Heart left ventricle (tissue), 16 donors: Measurements from ENCODE around the gene NBPF1. TPM values are rescaled to one million over a fixed set of nuclear protein-coding genes. Genes with fewer than 3 reads are reported as not detected.
"Not testable (repeated sequence)": the region's sequence is repeated elsewhere in the genome, so short reads cannot be mapped to it uniquely, and the experiment has no call there.

Experiments
- ATAC-seq, 4 donors: fragments of 200-7000 bp; cut with Tn5 transposase; one replicate each; pipeline ENCODE4 v1.9.1; 2020 to 2022; ENCODE audit warnings: moderate library complexity in 4 of 4, mild to moderate bottlenecking in 3 of 4, moderate number of reproducible peaks in 1 of 4
- DNase-seq, 5 donors: peaks; one replicate each; pipeline ENCODE4 v3.0.0-alpha.2; 2020
- H3K27ac ChIP-seq, 12 donors: fragments of 200-600 bp; sonication (generic) in 4 of 12; one replicate each; pipeline versions ENCODE4 v1.5.0 to v1.8.0; 2016 to 2022; ENCODE audit warnings: mild to moderate bottlenecking in 2 of 12
- H3K27me3 ChIP-seq, 9 donors: fragments of 200-600 bp; sonication (generic) in 2 of 9; one replicate each; pipeline versions ENCODE4 v1.5.1 to v1.8.0; 2016 to 2022; ENCODE audit warnings: mild to moderate bottlenecking in 3 of 9
- H3K36me3 ChIP-seq, 9 donors: fragments of 200-600 bp; sonication (generic) in 2 of 9; one replicate each; pipeline versions ENCODE4 v1.5.0 to v1.8.0; 2018 to 2022; ENCODE audit warnings: mild to moderate bottlenecking in 2 of 9
- H3K4me1 ChIP-seq, 12 donors: fragments of 200-600 bp; sonication (generic) in 4 of 12; one replicate each; pipeline versions ENCODE4 v1.5.0 to v1.8.0; 2016 to 2022; ENCODE audit warnings: mild to moderate bottlenecking in 3 of 12
- H3K4me3 ChIP-seq, 12 donors: fragments of 200-600 bp; sonication (generic) in 4 of 12; one replicate each; pipeline versions ENCODE4 v1.5.0 to v1.8.0; 2017 to 2022; ENCODE audit warnings: mild to moderate bottlenecking in 9 of 12, moderate library complexity in 4 of 12
- H3K9me3 ChIP-seq, 12 donors: fragments of 200-600 bp; sonication (generic) in 4 of 12; one replicate each; pipeline versions ENCODE4 v1.5.0 to v1.8.0; 2016 to 2022; ENCODE audit warnings: mild to moderate bottlenecking in 1 of 12
- POLR2A ChIP-seq, 2 donors: fragments of 450-650 bp; IDR thresholded peaks; one replicate each; pipeline ENCODE4 v1.6.1; 2017; ENCODE audit warnings: antibody characterized with exemption in 2 of 2, mild to moderate bottlenecking in 2 of 2, moderate library complexity in 2 of 2
- WGBS, 4 donors: extraction: QIAGEN DNeasy Blood & Tissue Kit in 2 of 4; methylation state at CpG; one replicate each; pipeline versions ENCODE4 v1.1.5 to v1.1.7; 2013 to 2018; 5-methylcytosine and 5-hydroxymethylcytosine counted together
- intact Hi-C, 10 donors: fragments of 100-400 bp; cut with DNase I; formaldehyde crosslinking; loops; one replicate each; pipeline versions ENCODE4 v1.11.1 to v1.14.2; 2022
- polyA plus RNA-seq, 2 donors: library from polyadenylated mRNA; stranded (reverse); fragments of 200-250 nt; gene quantifications; one replicate each; pipeline ENCODE4 v1.2.3, GENCODE V29; 2013
- total RNA-seq, 9 donors: library from RNA; depleted of rRNA in 2 of 9; stranded (reverse); fragments of >200 nt in 2 of 9; fragmentation: NEBNext Ultra II Directional in 3 of 9; extraction: Animal tissue kit (Norgen Biotek cat#: 25700) in 3 of 9; gene quantifications; one replicate each; pipeline versions ENCODE4 v1.1.0 to v1.2.4, GENCODE V29; 2016 to 2023
- TF ChIP-seq, protein P1 (sequence below), 12 donors: fragments of 200-600 bp; sonication (generic) in 4 of 12; IDR thresholded peaks; one replicate each; pipeline versions ENCODE4 v1.5.0 to v1.8.0; 2018 to 2022; ENCODE audit warnings: antibody characterized with exemption in 12 of 12, mild to moderate bottlenecking in 5 of 12
- donor health status: ischemic (EF 13 %, LVEDD 7.1; RV severe dilation, severe dysfunction).
- donor health status: healthy with polysubstance abuse.
- donor health status: DM: no; HTN: yes; CAD: no.
- donor health status: DM: no; HTN: no; CAD: no.
- donor health status: ischemic (EF 25% LVEDD 6.9; RV normal size, moderate dysfunction).
- donor health status: ischemic (EF 25% LVEDD 5.7; RV mildly dilated, moderate dysfunction).
- donor health status: healthy.
- donor health status: DM: yes; HTN: yes; CAD: no.
- donor health status: ischemic (EF 35%, LVEDD 5.7; RV mildly dilated, moderate dysfunction).
- donor health status: nonischemic (EF 11% LVEDD 7.7; RV severe dilation, severe dysfunction).
- donor health status: DM: yes; HTN: yes; CAD: no.
- donor health status: PGD.
- donor health status: ischemic (EF 29% LVEDD 5.4; RV normal size, mild dysfunction).
- donor health status: nonischemic (EF 23%, LVEDD 6.1; RV moderate dilation, normal function).

Gene NBPF1
- total and polyA plus RNA-seq, 11 donors, result 4.4 to 18.2 (median 12.0) TPM

DNA sequence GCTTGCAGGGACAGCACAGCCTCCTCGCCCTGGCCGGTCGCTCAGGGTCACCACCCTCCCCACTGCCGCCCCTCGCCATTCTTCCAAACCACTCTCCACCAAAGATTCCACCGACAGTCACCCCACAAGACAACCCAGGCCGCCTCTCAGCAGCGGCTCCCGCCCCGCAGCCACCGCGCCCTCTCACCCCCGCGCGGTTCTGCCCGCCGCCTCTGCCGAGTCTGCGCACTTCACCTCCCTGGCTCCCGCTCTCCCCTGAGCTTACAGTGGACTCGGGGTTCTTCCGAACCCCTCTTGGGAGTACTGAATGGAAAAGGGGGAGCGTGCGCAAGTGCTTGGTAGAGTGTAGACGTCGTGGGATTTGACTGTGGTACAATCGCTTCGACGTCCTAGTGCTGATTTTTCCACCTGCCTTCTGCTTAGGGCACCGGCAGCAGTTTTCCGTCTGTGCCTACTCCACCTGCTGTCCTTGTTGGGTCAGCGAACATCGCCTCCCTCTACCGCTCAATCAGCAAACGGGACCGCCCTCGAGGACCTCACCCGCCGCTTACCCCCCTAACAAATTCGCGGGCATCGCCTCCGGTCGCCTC lies 79.0 kb downstream of the NBPF1 start:
- H3K27ac ChIP-seq, H3K36me3 ChIP-seq, H3K9me3 ChIP-seq, intact Hi-C loops, H3K4me1 ChIP-seq, DNase-seq: not testable (repeated sequence)
- WGBS, 4 donors, result 5 to 8% (median 7%) methylated on average over 31 to 44 of the region's 44 CpGs
- peak in 1 of 4 donors; percentile 38 for ATAC-seq
- Histone ChIP-seq H3K4me3 (peak overlapping the region in 5 of 12 donors; percentile 11 to 29 (median 23)), H3K27me3 (peaks cover 0 to 49% (median 17%) of the 10 kb centered on the region in 9 donors)

DNA sequence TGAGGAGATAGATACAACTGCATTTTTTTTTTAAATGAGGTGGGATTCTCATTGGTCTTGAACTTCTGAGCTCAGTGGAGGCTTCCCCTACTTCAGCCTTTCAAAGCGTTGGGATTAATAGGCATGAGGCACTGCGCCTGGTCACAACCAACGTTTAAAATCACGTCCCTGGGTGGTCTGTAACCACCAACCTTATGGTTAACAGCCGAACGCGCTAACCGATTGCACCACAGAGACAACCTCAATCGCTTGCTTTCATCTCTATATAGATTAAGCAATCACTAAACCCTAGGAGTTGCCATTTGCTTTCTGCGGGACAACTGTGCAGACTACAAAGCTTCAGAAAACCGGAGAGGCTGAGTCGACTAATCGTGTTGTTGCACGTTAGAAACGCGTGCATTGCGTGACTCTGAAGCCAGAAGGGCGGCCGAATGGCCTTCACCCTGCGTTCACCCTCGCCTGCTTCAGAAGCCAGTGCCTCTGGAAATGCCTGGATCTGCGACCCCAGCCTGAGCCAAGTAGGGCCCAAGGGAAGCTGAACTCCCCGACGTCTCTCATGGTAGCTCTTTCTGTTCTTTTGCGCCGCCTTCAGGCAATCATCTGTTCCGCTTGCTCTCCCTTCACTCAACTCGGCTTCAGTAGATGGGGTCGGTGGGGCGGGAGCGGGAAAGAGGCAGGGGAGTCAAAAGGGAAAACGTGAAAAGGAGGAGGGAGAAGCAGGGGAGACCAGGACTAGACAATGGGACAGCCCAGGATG lies 81.0 kb downstream of the NBPF1 start:
- H3K9me3 ChIP-seq, H3K27ac ChIP-seq, ATAC-seq, intact Hi-C loops, H3K36me3 ChIP-seq, H3K4me1 ChIP-seq: not testable (repeated sequence)
- H3K27me3 ChIP-seq, result peaks cover 0 to 45% (median 17%) of the 10 kb centered on the region in 9 donors
- peak in 1 of 5 donors; percentile 40 for DNase-seq
- TF ChIP-seq, protein P1, sequence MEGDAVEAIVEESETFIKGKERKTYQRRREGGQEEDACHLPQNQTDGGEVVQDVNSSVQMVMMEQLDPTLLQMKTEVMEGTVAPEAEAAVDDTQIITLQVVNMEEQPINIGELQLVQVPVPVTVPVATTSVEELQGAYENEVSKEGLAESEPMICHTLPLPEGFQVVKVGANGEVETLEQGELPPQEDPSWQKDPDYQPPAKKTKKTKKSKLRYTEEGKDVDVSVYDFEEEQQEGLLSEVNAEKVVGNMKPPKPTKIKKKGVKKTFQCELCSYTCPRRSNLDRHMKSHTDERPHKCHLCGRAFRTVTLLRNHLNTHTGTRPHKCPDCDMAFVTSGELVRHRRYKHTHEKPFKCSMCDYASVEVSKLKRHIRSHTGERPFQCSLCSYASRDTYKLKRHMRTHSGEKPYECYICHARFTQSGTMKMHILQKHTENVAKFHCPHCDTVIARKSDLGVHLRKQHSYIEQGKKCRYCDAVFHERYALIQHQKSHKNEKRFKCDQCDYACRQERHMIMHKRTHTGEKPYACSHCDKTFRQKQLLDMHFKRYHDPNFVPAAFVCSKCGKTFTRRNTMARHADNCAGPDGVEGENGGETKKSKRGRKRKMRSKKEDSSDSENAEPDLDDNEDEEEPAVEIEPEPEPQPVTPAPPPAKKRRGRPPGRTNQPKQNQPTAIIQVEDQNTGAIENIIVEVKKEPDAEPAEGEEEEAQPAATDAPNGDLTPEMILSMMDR (IDR thresholded peaks at IDR 0.05), result peak in 2 of 12 donors; percentile 19 to 23
- 24 to 27% (median 25%) methylated on average over 24 to 29 of the region's 32 CpGs for WGBS, 4 donors
- H3K4me3 ChIP-seq, result peak overlapping the region in 1 of 12 donors; percentile 15

DNA sequence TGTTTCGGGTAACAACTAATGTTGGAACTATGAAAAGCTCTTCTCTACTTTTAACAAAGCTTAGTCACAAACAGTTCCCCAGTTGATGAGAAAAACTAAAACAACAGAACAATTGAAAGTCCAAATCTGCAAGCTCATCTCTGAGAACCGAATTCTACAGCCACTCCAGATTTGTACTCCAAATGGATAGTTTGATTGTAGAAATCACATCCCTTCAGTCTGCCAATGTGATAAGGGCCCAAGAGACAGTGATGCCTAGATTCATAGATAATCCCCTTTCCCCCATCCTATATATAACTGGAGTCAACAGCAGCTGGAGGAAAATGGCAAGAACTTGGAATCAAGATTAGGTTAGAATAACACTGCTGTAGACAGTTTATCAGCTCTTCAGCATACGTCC lies 85.0 kb downstream of the NBPF1 start:
- H3K4me1 ChIP-seq, H3K27ac ChIP-seq, H3K9me3 ChIP-seq, intact Hi-C loops, H3K4me3 ChIP-seq, ATAC-seq, DNase-seq, H3K36me3 ChIP-seq: not testable (repeated sequence)
- WGBS, 4 donors, result 62 to 69% (median 67%) methylated on average over 3 of the region's 3 CpGs
- H3K27me3 ChIP-seq, result peaks cover 0 to 34% (median 9%) of the 10 kb centered on the region in 9 donors

DNA sequence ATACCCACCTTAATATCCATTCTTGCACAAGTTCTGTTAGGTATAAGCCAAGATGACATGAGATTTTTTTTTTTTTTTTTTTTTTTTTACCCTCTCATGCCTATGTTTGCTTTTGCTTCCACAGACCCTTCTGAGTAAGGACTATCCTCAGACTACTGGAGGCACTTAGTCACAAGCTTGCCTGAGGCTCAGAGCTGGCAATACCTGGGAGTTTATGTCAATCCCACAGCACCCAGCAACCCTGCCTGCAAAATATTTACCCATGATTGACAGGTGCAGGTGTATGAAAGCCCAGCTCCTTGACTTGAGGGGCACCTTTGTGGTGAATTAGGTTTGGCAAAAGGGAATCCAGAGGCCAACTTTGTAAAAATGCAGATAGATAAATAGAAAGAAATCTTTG lies 87.6 kb downstream of the NBPF1 start:
- intact Hi-C loops, H3K9me3 ChIP-seq, H3K4me1 ChIP-seq, H3K27ac ChIP-seq, ATAC-seq, H3K36me3 ChIP-seq, H3K4me3 ChIP-seq, DNase-seq: not testable (repeated sequence)
- H3K27me3 ChIP-seq, result peaks cover 0 to 31% (median 5%) of the 10 kb centered on the region in 9 donors

DNA sequence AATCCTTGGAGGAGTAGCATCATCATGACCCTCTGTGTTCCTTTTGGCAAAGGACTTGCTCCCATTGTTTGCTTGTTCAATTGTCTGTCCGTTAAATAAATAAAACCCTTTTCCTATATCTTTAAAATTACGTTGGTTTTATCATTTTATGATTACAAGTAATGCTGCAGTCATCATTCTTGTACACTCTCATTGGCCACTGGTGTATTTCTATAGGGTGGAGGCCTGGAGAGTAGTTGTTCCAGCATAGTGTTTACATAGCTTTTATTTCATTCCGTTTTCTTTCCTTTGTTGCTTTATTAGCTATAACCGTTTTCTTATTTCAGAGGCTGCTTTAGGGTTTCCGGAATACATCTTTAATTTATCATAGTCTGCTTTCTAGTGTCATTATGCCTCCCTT lies 91.7 kb downstream of the NBPF1 start:
- H3K9me3 ChIP-seq, DNase-seq, H3K4me1 ChIP-seq, ATAC-seq, intact Hi-C loops, H3K36me3 ChIP-seq, H3K27ac ChIP-seq, H3K4me3 ChIP-seq: not testable (repeated sequence)
- WGBS, 4 donors, result 73 to 76% (median 74%) methylated on average over 5 of the region's 5 CpGs
- H3K27me3 ChIP-seq, result peaks cover 0 to 60% (median 20%) of the 10 kb centered on the region in 9 donors

DNA sequence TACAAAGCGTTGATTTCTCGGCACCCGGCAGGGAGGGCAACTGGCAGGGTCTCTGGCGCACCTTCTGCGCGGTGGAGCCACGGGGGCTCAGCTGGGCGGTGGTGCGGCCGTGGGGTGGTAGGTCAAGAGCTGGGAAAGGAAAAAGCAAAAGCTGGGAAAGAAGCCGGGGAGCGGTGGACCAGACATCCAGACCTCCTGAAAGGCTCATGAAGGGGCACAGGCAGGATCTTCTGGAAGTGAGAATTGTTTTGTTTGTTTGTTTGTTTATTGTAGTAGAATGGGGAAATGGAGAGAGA lies 92.1 kb downstream of the NBPF1 start:
- no peak overlapping the region for H3K27ac ChIP-seq
- TF ChIP-seq POLR2A (IDR thresholded peaks at IDR 0.05), result no peak
- TF ChIP-seq, protein P1 (IDR thresholded peaks at IDR 0.05), result no peak
- H3K4me3 ChIP-seq, result peak overlapping the region in 1 of 12 donors; percentile 35
- intact Hi-C loops, result no loop called here
- WGBS, 4 donors, result 37 to 47% (median 43%) methylated on average over 12 of the region's 12 CpGs
- H3K27me3 ChIP-seq, result peaks cover 0 to 57% (median 20%) of the 10 kb centered on the region in 9 donors
- H3K36me3 ChIP-seq, result no peaks in the 10 kb centered on the region
- ATAC-seq (no peak), DNase-seq (no peak)
- H3K9me3 ChIP-seq, result no peaks in the 10 kb centered on the region
- peaks cover 0 to 4% (median 0%) of the 10 kb centered on the region in 12 donors for H3K4me1 ChIP-seq

DNA sequence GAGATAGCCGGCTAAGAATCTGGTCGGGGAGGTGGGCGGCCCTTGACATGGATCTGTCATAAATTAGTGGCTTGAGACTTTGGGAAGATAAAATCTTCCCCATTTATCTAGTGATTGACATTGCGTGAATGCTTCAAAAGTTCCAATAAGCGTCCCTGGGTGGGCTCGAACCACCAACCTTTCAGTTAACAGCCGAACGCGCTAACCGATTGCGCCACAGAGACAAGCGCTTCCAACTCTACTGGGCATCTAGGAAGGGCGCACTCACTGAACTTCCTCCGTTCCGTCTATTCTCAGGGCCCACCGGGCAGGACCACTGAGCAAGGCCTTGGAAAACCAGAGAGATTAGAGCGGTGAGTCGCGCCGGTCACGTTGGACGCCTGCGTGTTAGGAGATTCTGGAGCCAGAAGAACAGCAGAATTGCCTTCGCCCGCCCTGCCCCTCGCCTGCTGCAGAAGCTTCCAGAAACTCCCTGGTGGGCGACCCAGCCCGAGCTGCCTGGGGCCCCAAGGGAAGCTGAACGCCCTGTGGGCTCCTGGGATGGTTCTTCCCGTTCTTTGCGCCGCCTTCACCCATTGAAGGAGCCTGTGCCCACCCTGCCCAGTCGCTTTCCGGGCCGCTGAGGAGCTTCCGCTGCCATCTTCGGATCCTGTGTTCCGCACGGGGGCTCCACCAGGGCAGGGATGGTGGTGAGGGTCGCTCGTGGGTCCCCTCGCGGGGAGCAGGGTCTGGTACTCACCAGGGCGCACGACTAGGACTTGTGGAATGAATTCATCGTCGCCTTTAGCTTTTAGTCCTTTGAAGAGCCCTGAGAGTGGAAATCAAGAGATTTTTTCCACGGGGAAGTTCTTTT lies 92.7 kb downstream of the NBPF1 start:
- H3K27ac ChIP-seq, H3K36me3 ChIP-seq, H3K9me3 ChIP-seq, DNase-seq, H3K4me1 ChIP-seq, intact Hi-C loops, ATAC-seq: not testable (repeated sequence)
- Histone ChIP-seq H3K4me3 (peak overlapping the region in 2 of 12 donors; percentile 28 to 35), H3K27me3 (peaks cover 0 to 57% (median 20%) of the 10 kb centered on the region in 9 donors)
- WGBS, 4 donors, result 13 to 30% (median 20%) methylated on average over 38 to 48 of the region's 48 CpGs

DNA sequence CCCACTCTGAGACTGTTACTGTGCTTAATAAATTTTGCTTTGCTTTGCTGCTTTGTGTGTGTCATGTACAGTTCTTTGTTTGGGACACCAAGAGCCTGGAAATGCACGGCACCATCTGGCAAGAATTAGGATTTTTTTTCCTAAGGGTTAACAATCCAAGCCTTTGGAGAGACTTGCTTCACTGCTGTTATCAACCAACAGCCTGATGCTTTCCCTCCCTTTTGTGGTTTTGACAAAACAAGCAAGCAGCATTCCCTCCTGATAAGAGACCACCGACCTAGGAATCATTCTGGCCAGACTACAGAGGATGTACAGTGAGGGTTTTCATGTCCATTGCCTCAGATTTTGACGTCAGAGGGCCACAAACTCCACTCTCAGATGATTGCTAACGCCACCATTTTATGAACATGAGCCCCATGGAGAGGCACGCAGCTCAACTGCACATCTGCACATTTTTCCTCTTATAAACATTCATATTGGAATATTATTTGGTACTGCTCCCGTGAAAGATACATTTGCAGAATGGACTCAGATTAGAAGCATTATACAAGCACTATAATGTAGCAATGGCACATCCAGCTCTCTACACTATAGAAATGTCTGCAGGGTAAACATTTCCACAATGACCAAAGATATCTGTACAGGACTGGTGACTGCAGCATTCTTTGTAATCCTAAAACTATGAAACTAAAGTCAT lies 94.0 kb downstream of the NBPF1 start:
- peaks cover 0 to 52% (median 20%) of the 10 kb centered on the region in 9 donors for H3K27me3 ChIP-seq
- H3K27ac ChIP-seq, H3K9me3 ChIP-seq, DNase-seq, H3K4me3 ChIP-seq, H3K4me1 ChIP-seq, intact Hi-C loops, H3K36me3 ChIP-seq, ATAC-seq: not testable (repeated sequence)
- WGBS, 4 donors, result 45 to 48% (median 47%) methylated on average over 6 of the region's 6 CpGs
